Measurements from ENCODE around the gene DENND4A.

The DENND4A gene

GRCh38 chr15:65790694-65791334, 1.3 kb downstream of the DENND4A start:
- DNase-seq (ENCODE audit: low spot score), result no peak
- ChIA-PET POLR2A (ENCODE audit: low non-redundant PET) (no interaction called here), CTCF (interaction anchor here (0.6 to 0.8 kb wide), 3 partner anchors 25 to 1899 kb away, joined by 3 to 5 read pairs (median 3); no protein-coding TSS in a partner anchor)
- peak overlapping the region; percentile 92 for H3K27ac ChIP-seq
- TF ChIP-seq, protein P1, sequence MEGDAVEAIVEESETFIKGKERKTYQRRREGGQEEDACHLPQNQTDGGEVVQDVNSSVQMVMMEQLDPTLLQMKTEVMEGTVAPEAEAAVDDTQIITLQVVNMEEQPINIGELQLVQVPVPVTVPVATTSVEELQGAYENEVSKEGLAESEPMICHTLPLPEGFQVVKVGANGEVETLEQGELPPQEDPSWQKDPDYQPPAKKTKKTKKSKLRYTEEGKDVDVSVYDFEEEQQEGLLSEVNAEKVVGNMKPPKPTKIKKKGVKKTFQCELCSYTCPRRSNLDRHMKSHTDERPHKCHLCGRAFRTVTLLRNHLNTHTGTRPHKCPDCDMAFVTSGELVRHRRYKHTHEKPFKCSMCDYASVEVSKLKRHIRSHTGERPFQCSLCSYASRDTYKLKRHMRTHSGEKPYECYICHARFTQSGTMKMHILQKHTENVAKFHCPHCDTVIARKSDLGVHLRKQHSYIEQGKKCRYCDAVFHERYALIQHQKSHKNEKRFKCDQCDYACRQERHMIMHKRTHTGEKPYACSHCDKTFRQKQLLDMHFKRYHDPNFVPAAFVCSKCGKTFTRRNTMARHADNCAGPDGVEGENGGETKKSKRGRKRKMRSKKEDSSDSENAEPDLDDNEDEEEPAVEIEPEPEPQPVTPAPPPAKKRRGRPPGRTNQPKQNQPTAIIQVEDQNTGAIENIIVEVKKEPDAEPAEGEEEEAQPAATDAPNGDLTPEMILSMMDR (conservative IDR thresholded peaks at IDR 0.05; ENCODE audit: low read depth), result no peak

- POLR2A ChIA-PET (ENCODE audit: low non-redundant PET), result no interaction called here
- H3K27ac ChIP-seq, result no peak overlapping the region
- CTCF ChIA-PET, result interaction anchor here (0.6 kb wide), 1 partner anchor 24 kb away, joined by 5 read pairs; no protein-coding TSS in a partner anchor
- TF ChIP-seq, protein P1 (conservative IDR thresholded peaks at IDR 0.05; ENCODE audit: low read depth), result no peak
- no peak for DNase-seq (ENCODE audit: low spot score)
These were observed 2.2 kb downstream of the DENND4A start for GRCh38 chr15:65789759-65790425.

GRCh38 chr15:65789105-65789504, 3.0 kb downstream of the DENND4A start:
- TF ChIP-seq, protein P1 (conservative IDR thresholded peaks at IDR 0.05; ENCODE audit: low read depth), result no peak
- no peak overlapping the region for H3K27ac ChIP-seq
- ChIA-PET CTCF (no interaction called here), POLR2A (ENCODE audit: low non-redundant PET) (no interaction called here)
- no peak for DNase-seq (ENCODE audit: low spot score)

DNA sequence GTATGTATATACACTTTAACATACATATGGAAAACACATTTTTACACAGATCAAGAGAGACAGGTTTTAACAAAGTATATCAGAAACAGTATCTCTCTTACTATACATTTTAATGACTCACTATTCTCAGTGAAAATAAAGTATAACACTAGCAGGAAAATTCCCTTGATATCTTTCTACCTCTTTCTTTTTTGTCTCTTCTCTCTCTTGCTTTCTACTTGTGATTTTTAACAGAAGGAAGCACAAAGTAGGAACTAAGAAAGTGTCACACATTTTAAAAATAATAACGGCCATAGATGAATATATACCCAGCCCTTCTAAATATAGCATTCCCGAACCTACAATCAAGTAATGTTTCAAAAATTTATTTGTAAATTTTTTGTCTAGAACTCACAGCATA, 4.8 kb downstream of the DENND4A start:
- H3K27ac ChIP-seq, result no peak overlapping the region
- ChIA-PET CTCF (no interaction called here), POLR2A (ENCODE audit: low non-redundant PET) (no interaction called here)
- TF ChIP-seq, protein P1 (conservative IDR thresholded peaks at IDR 0.05; ENCODE audit: low read depth), result no peak
- DNase-seq (ENCODE audit: low spot score), result no peak

GRCh38 chr15:65785151-65785550, 6.9 kb downstream of the DENND4A start:
- CTCF ChIA-PET, result no interaction called here
- POLR2A ChIA-PET (ENCODE audit: low non-redundant PET), result interaction anchor here (0.7 kb wide), 1 partner anchor 93 kb away, joined by 3 read pairs; no protein-coding TSS in a partner anchor
- TF ChIP-seq, protein P1 (conservative IDR thresholded peaks at IDR 0.05; ENCODE audit: low read depth), result no peak

DNA sequence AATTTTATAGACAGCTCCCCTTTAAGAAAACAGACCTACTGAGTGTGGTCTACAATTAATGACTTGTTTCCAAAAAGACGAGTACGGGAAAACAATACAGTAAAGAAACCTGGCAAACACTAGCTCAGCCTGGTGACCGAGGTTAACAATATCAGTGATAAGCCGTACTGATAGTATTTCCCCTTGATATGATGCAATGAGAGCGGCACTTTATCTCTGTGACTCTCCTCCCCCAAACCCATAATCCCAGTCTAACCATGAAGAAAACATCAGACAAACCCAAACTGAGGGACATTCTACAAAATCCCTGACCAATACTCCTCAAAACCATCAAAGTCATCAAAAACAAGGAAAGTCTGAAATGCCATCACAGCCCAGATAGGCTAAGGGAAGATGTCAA, 8.2 kb downstream of the DENND4A start:
- ChIA-PET POLR2A (ENCODE audit: low non-redundant PET) (no interaction called here), CTCF (no interaction called here)
- no peak for DNase-seq (ENCODE audit: low spot score)
- TF ChIP-seq, protein P1 (conservative IDR thresholded peaks at IDR 0.05; ENCODE audit: low read depth), result no peak
- H3K27ac ChIP-seq, result no peak overlapping the region

More at GRCh38 chr15:65785151-65785550, 6.9 kb downstream of the DENND4A start:
- no peak for DNase-seq (ENCODE audit: low spot score)
- no peak overlapping the region for H3K27ac ChIP-seq
